Osteoblast (primary cell): Measurements from ENCODE around the gene MBTPS1. TPM values are rescaled to one million over a fixed set of nuclear protein-coding genes. Genes with fewer than 3 reads are reported as not detected.

Source experiments
- DNase-seq: peaks from one replicate; pipeline ENCODE4 v3.0.0; 2011; ENCODE audit warnings: low spot score, mixed read lengths; ENCODE audit not compliant: insufficient read length; ENCODE audit errors: missing footprints
- H2AFZ ChIP-seq: 2 replicates; pipeline ENCODE4 v1.6.0; 2011; ENCODE audit warnings: mild to moderate bottlenecking, low read length
- H3K27ac ChIP-seq: 2 replicates; pipeline ENCODE4 v1.5.1; 2011; ENCODE audit warnings: mild to moderate bottlenecking, low read depth, low read length, moderate library complexity
- H3K27me3 ChIP-seq: 2 replicates; pipeline ENCODE4 v1.6.0; 2012; ENCODE audit warnings: mild to moderate bottlenecking, control low read depth, inconsistent platforms, low read length, moderate library complexity; ENCODE audit not compliant: insufficient read depth
- H3K36me3 ChIP-seq: 2 replicates; pipeline ENCODE4 v1.5.1; 2011; ENCODE audit warnings: mild to moderate bottlenecking, low read length, control low read depth, moderate library complexity; ENCODE audit not compliant: insufficient read depth
- H3K4me1 ChIP-seq: 2 replicates; pipeline ENCODE4 v1.5.1; 2011; ENCODE audit warnings: mild to moderate bottlenecking, low read length, control low read depth, moderate library complexity; ENCODE audit not compliant: insufficient read depth
- H3K4me2 ChIP-seq: 2 replicates; pipeline ENCODE4 v1.6.0; 2011; ENCODE audit warnings: mild to moderate bottlenecking, low read length; ENCODE audit not compliant: insufficient read depth
- H3K4me3 ChIP-seq: fragments of 200-600 bp; sonication (generic); 3 replicates; pipeline ENCODE4 v1.5.1; 2012; ENCODE audit warnings: mild to moderate bottlenecking, low read length, inconsistent platforms; ENCODE audit not compliant: insufficient read depth
- H3K79me2 ChIP-seq: 2 replicates; pipeline ENCODE4 v1.6.0; 2012; ENCODE audit warnings: mild to moderate bottlenecking, low read length, control low read depth, inconsistent platforms; ENCODE audit not compliant: insufficient read depth
- H3K9me3 ChIP-seq: 2 replicates; pipeline ENCODE4 v1.5.1; 2011; ENCODE audit warnings: low read depth, low read length, control low read depth
- H4K20me1 ChIP-seq: 2 replicates; pipeline ENCODE4 v1.6.0; 2012; ENCODE audit warnings: mild to moderate bottlenecking, low read length, control low read depth; ENCODE audit not compliant: insufficient read depth
- CTCF ChIP-seq: IDR thresholded peaks from 2 replicates; pipeline ENCODE4 v1.5.1; 2011; ENCODE audit warnings: mild to moderate bottlenecking, low read depth, low read length, moderate library complexity; ENCODE audit errors: extremely low read depth
- small RNA-seq: library from RNA; depleted of rRNA; stranded (forward); fragments of <200 nt; gene quantifications from one replicate; pipeline ENCODE3, GENCODE V24; 2012
- total RNA-seq: library from RNA; depleted of rRNA; stranded (reverse); fragments of >200 nt; gene quantifications from 2 replicates; pipeline ENCODE4 v1.2.3, GENCODE V29; 2012

The MBTPS1 gene
- total RNA-seq, 1 donor = 114 TPM

GRCh38 chr16:84007520-84007919 is 109.2 kb downstream of the MBTPS1 start:
- TF ChIP-seq CTCF = no peak
- H3K79me2 ChIP-seq = no peaks in the 10 kb centered on the region
- no peaks in the 10 kb centered on the region for H3K36me3 ChIP-seq
- no peak overlapping the region for H3K27ac ChIP-seq
- H3K4me3 ChIP-seq = no peak overlapping the region
- no peak for DNase-seq
- no peak overlapping the region for H2AFZ ChIP-seq
- H3K9me3 ChIP-seq = no peaks in the 10 kb centered on the region
- H3K4me2 ChIP-seq = no peak overlapping the region
- no peaks in the 10 kb centered on the region for H4K20me1 ChIP-seq
- no peaks in the 10 kb centered on the region for H3K4me1 ChIP-seq
- H3K27me3 ChIP-seq = peaks cover 14% of the 10 kb centered on the region

GRCh38 chr16:84005391-84005790 is 111.4 kb downstream of the MBTPS1 start:
- peaks cover 16% of the 10 kb centered on the region for H3K27me3 ChIP-seq
- peak; percentile 76 for DNase-seq
- H3K36me3 ChIP-seq = no peaks in the 10 kb centered on the region
- H3K4me1 ChIP-seq = no peaks in the 10 kb centered on the region
- H3K79me2 ChIP-seq = no peaks in the 10 kb centered on the region
- H4K20me1 ChIP-seq = no peaks in the 10 kb centered on the region
- H3K9me3 ChIP-seq = no peaks in the 10 kb centered on the region
- H3K4me3 ChIP-seq = no peak overlapping the region
- no peak for TF ChIP-seq CTCF
- H3K27ac ChIP-seq = no peak overlapping the region
- H3K4me2 ChIP-seq = no peak overlapping the region
- H2AFZ ChIP-seq = no peak overlapping the region

- H3K4me3 ChIP-seq = no peak overlapping the region
- no peak overlapping the region for H3K4me2 ChIP-seq
- H3K27me3 ChIP-seq = peaks cover 16% of the 10 kb centered on the region
- H3K9me3 ChIP-seq = no peaks in the 10 kb centered on the region
- H3K4me1 ChIP-seq = no peaks in the 10 kb centered on the region
- no peak overlapping the region for H2AFZ ChIP-seq
- no peak for TF ChIP-seq CTCF
- no peaks in the 10 kb centered on the region for H3K36me3 ChIP-seq
- no peaks in the 10 kb centered on the region for H3K79me2 ChIP-seq
- H4K20me1 ChIP-seq = no peaks in the 10 kb centered on the region
- DNase-seq = no peak
- H3K27ac ChIP-seq = no peak overlapping the region
Measured at GRCh38 chr16:84004442-84004841, 112.3 kb downstream of the MBTPS1 start.

Small RNAs within 50 kb of the gene (small RNA-seq; reads per million reads assigned to genes)
- gene RNA5SP432 = 0.37 reads per million

Other genes starting within 250 kb of the MBTPS1 start
- 5.1 and 5.6 TPM in 2 replicates for gene MLYCD, start 217.8 kb downstream of the MBTPS1 start, total RNA-seq
- 3.6 and 5.0 TPM in 2 replicates for gene OSGIN1, start 163.7 kb downstream of the MBTPS1 start, total RNA-seq
- 0.29 and 0.72 TPM in 2 replicates for gene NECAB2, start 148.7 kb downstream of the MBTPS1 start, total RNA-seq
- gene SLC38A8, start 74.1 kb downstream of the MBTPS1 start, total RNA-seq = not detected in 2 replicates
- gene HSDL1, start 28.2 kb upstream of the MBTPS1 start, total RNA-seq = 18.1 and 18.9 TPM in 2 replicates
- gene DNAAF1, start 28.4 kb upstream of the MBTPS1 start, total RNA-seq = 0.29 and 0.36 TPM in 2 replicates
- gene TAF1C, start 70.1 kb upstream of the MBTPS1 start, total RNA-seq = 19.5 and 20.6 TPM in 2 replicates
- under 0.01 TPM in 1 of 2 replicates, not detected in the other for gene ADAD2, start 74.2 kb upstream of the MBTPS1 start, total RNA-seq
- not detected in 2 replicates for gene KCNG4, start 123.1 kb upstream of the MBTPS1 start, total RNA-seq
- gene WFDC1, start 177.9 kb upstream of the MBTPS1 start, total RNA-seq = not detected in 2 replicates